SIG-M5 treated with dmso at 0.1 percent for 504 hours (cell line): ENCODE data around the gene TBC1D16.
"Not testable (repeated sequence)": the region's sequence is repeated elsewhere in the genome, so short reads cannot be mapped to it uniquely, and the experiment has no call there.

Experiments
- DNase-seq: peaks from one replicate; lab custom pipeline; 2025; ENCODE audit not compliant: unreplicated experiment; lab: John Stamatoyannopoulos, UW

Gene TBC1D16

DNA sequence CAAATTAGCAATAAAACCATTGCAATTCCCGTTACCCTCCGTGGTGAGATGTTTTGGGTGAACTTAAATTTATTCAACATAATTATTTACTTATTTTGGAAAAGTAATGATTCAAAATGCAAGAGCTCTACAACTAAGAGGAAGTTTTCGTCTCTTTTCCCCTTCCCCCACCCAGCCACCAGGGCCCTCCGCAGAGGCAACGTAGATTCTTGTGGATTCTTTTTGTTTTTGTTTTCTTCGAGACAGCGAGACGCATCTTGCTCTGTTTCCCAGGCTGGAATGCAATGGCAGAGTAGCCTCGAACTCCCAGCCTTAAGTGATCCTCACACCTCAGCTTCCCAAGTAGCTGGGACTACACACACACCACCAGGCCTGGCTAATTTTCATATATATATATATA is 19.9 kb upstream of the TBC1D16 start:
- no peak for DNase-seq

- no peak for DNase-seq
Measured at GRCh38 chr17:80053102-80053501, 17.4 kb upstream of the TBC1D16 start.

DNA sequence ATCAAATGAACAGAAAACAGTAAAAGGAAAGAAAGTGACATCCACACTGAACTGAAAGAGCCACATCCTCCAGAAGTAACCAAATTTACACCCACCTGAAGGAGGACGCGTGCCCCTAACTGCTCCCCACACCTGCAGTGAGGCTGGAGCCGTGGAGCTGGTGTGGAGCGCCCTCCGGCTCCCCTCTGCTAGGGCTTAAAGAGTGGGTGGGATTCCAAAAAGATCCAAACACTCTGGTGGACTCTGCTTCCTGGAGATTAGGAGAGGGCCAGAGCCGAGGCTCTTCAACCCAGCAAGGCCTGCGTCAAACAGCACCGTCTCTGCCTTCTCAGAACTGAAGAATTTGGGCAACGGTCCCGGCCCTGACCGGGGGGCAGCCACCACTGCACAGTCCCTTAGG is 16.0 kb upstream of the TBC1D16 start:
- DNase-seq = no peak

GRCh38 chr17:80050706-80051105 is 15.0 kb upstream of the TBC1D16 start:
- no peak for DNase-seq

DNA sequence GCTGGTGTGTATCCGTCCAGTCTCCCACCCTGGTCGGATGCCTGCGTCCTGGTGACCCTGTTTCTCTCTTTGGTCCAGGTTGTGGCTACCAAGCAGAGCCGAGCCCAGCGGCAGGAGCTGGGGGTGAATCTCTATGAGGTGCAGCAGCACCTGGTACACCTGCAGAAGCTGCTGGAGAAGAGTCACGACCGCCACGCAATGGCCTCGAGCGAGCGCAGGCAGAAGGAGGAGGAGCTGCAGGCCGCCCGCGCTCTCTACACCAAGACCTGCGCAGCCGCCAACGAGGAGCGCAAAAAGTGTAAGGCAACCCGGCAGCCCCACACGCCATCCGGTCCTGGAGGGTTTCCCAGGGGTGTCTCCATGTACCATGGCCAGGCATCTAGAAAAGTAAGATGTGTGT is 14.3 kb upstream of the TBC1D16 start:
- no peak for DNase-seq

- no peak for DNase-seq
Measured at GRCh38 chr17:80047176-80047575, 11.5 kb upstream of the TBC1D16 start.

DNA sequence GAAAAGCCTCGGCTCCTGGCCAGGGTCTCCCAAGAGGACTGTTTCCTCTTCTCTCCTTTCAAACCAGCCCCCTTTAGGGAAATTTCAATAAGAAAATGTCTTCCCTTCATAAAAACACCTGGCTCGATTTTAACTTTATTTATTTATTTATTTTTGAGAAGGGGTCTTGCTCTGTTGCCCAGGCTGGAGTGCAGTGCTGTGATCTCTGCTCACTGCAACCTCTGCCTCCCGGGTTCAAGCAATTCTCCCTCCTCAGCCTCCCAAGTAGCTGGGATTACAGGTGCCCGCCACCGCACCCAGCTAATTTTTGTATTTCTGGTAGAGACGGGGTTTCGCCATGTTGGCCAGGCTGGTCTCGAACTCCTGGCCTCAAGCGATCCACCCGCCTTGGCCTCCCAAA is 11.0 kb upstream of the TBC1D16 start:
- not testable (repeated sequence) for DNase-seq

- DNase-seq = no peak
Measured at GRCh38 chr17:80045703-80046102, 10.0 kb upstream of the TBC1D16 start.

GRCh38 chr17:80043963-80044362 is 8.3 kb upstream of the TBC1D16 start:
- no peak for DNase-seq

DNA sequence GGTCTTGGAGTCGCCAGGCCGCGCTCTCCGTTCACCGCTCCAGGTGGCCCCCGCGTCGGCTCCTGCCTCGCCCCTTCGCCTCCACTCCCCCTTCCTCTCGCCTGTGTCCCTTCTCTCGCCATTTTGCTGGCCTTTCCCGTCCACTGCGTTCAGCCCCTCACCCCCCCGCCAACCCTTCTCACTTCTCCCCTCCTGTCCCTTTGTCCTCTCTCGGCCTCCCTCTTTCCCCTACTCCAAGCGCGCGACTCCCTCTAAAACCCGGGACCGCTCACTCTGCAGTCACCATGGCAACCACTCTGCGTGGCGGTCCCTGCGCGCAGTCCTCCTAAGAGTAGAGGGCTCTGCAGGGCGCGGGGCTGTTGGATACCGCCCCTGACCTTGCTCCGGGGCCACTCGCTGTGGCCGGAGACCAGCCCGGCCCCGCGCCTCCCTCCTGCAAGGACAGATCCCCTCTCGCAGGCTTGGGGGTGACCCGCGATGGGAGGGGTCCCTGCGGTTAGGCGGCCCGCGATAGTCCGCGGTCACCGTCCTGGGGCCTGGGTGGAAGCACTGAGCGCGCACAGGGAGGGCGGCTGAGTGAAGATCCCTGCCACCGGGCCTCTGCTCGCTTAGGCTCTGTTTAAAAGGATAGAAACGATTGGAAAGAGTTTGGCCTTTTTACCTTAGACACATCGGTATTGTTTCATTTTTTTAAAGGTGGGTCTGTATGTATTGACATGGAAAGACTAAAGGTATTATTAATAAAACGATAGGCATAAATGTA is 1.2 kb upstream of the TBC1D16 start:
- no peak for DNase-seq

GRCh38 chr17:80035937-80036714 is 454 bp upstream of the TBC1D16 start, which contains the start of gene CCDC40:
Gene CCDC40 (plus strand): TSS chr17:80036642. CDS start chr17:80036663, 21 bp downstream.
- peak; percentile 73 for DNase-seq

- DNase-seq = peak; percentile 38
Measured at GRCh38 chr17:80034791-80035686, 633 bp downstream of the TBC1D16 start.

DNA sequence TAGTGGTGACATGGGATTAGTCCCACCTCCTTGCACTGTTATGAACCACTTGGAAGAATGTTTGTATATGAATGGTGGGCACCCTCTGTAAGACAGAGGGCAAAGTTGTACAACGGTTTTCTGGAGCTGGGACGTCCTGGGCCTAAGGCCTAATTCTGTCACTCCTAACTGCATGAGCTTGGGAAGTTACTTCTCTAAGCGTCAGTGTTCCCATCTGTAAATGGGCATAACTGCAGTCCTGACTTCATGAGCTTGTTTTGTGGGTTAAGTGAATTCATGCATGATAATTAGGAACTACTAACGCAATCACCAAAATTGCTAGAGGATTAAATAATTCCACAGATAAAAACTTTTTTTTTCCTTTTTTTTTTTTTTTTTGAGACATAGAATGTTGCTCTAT is 1.8 kb downstream of the TBC1D16 start:
- no peak for DNase-seq

DNA sequence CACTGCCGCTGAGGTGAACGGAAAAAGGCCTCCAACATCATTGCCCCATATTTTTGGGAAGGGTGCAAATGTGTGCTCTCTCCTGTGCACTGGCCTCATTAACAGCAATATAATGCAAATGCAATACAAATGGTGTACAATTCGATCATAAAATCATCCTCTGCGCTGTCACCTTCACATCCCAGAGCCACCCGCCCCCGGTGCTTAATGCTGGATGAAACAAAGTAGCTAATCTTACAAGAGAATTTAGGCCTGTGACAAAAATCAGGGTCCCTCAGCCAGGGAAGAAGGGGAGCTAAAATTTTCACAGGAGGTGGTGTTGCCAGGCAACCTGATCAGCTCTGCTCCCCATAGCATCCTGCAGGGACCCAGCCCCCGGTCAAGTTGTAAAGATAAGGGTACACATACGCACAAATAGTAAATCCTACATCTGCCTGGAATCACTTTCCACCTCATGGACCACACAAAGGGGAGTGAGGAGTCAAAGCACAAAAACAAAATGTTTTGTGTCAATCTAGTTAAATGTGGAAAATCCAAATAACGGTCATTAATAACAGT is 3.0 kb downstream of the TBC1D16 start:
- no peak for DNase-seq

- no peak for DNase-seq
Measured at GRCh38 chr17:80031691-80032430, 3.8 kb downstream of the TBC1D16 start.

GRCh38 chr17:80030730-80031410 is 4.8 kb downstream of the TBC1D16 start:
- DNase-seq = no peak

DNA sequence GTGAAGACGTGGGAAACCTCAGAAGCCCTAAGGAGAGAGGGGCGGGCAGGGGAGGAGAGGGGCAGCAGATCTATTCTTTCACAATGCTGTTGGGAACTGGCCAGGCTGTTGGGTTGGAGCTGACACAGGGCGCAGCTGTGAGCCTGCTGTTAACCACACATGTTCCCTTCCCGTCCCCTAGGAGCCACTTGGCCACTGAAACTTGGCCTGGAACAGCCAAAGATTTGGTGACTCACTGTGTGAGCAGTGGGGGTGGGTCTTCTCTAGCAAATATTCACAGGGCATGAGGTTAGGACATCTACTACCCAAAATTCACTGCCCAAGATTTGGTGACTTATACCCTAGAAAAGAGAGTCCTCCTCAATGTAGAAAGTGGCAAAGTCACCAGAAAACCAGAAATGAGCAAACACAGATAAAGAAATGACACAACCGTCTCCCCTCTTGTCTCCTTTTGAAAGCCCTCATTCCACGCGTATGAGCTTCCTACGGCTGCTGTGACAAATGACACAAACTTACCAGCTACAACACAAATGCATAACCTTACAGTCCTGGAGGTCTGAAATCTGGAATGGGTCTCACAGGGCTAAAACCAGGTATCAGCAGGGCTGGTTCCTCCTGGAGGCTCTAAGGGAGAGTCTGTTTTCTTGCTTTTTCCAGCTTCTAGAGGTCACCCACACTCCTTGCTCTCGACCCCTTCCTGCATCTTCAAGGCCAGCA is 6.3 kb downstream of the TBC1D16 start:
- DNase-seq = peak; percentile 28

DNA sequence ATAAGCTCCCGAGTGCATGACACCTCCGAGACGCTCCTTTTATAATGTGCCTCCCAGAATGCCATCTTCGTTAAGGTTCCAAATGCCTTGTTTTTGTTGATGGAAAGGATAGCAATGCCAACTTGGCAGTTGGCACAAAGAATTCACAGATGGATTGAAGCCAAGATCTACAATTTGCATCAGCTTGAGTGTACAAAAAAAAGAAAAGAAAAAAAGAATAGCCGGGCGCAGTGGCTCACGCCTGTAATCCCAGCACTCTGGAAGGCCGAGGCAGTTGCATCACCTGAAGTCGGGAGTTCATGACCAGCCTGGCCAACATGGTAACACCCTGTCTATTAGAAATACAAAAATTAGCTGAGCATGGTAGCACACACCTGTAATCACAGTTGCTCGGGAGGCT is 7.6 kb downstream of the TBC1D16 start:
- no peak for DNase-seq

GRCh38 chr17:80027043-80027435 is 8.6 kb downstream of the TBC1D16 start:
- DNase-seq = no peak
